H9 (cell line): Measurements from ENCODE around the gene ZNF280D. TPM values are rescaled to one million over a fixed set of nuclear protein-coding genes. Genes with fewer than 3 reads are reported as not detected.

Source experiments
- DNase-seq: peaks from one replicate; pipeline ENCODE4 v3.0.0-alpha.2; 2017
- H2AFZ ChIP-seq: one replicate; pipeline ENCODE4 v1.6.1; 2013; ENCODE audit warnings: mild to moderate bottlenecking, low read length, control low read depth, moderate library complexity
- H2AK5ac ChIP-seq: 2 replicates; pipeline ENCODE4 v1.6.1; 2013; ENCODE audit warnings: low read length, control low read depth, mixed read lengths; ENCODE audit not compliant: insufficient read length
- H2BK120ac ChIP-seq: one replicate; pipeline ENCODE4 v1.6.1; 2013; ENCODE audit warnings: low read depth, mild to moderate bottlenecking, low read length, control low read depth, inconsistent platforms; ENCODE audit not compliant: poor library complexity, severe bottlenecking
- H2BK12ac ChIP-seq: 2 replicates; pipeline ENCODE4 v1.6.1; 2013; ENCODE audit warnings: low read length, control low read depth, mixed read lengths, low read depth; ENCODE audit not compliant: insufficient read length
- H2BK15ac ChIP-seq: 2 replicates; pipeline ENCODE4 v1.6.1; 2013; ENCODE audit warnings: low read depth, low read length, control low read depth
- H2BK20ac ChIP-seq: one replicate; pipeline ENCODE4 v1.6.1; 2013; ENCODE audit warnings: low read depth, mild to moderate bottlenecking, low read length, control low read depth, inconsistent platforms; ENCODE audit not compliant: poor library complexity, severe bottlenecking
- H2BK5ac ChIP-seq: 2 replicates; pipeline ENCODE4 v1.6.1; 2013; ENCODE audit warnings: low read length, control low read depth, mixed read lengths; ENCODE audit not compliant: insufficient read length
- H3K14ac ChIP-seq: 2 replicates; pipeline ENCODE4 v1.6.1; 2013; ENCODE audit warnings: low read length, control low read depth; ENCODE audit not compliant: insufficient read depth
- H3K18ac ChIP-seq: 2 replicates; pipeline ENCODE4 v1.6.1; 2013; ENCODE audit warnings: low read depth, mild to moderate bottlenecking, mixed read lengths, low read length, control low read depth; ENCODE audit not compliant: insufficient read length
- H3K23ac ChIP-seq: 2 replicates; pipeline ENCODE4 v1.6.1; 2013; ENCODE audit warnings: low read length, control low read depth, mixed read lengths, low read depth; ENCODE audit not compliant: insufficient read length
- H3K23me2 ChIP-seq: 2 replicates; pipeline ENCODE4 v1.6.1; 2013; ENCODE audit warnings: low read depth, mild to moderate bottlenecking, mixed read lengths, low read length, control low read depth; ENCODE audit not compliant: insufficient read length, poor library complexity, severe bottlenecking
- H3K27ac ChIP-seq: 2 replicates; pipeline ENCODE4 v1.5.1; 2013; ENCODE audit warnings: low read length, control low read depth, mixed read lengths, low read depth; ENCODE audit not compliant: insufficient read length
- H3K27me3 ChIP-seq: 2 replicates; pipeline ENCODE4 v1.6.1; 2013; ENCODE audit warnings: low read length, control low read depth, inconsistent platforms; ENCODE audit not compliant: insufficient read depth
- H3K4ac ChIP-seq: 2 replicates; pipeline ENCODE4 v1.6.1; 2013; ENCODE audit warnings: low read depth, mild to moderate bottlenecking, control low read depth, inconsistent platforms, low read length, moderate library complexity
- H3K4me1 ChIP-seq: 2 replicates; pipeline ENCODE4 v1.6.1; 2013; ENCODE audit warnings: low read length, control low read depth, inconsistent platforms; ENCODE audit not compliant: insufficient read depth
- H3K4me2 ChIP-seq: 2 replicates; pipeline ENCODE4 v1.6.1; 2013; ENCODE audit warnings: low read length, control low read depth, mixed read lengths; ENCODE audit not compliant: insufficient read length, insufficient read depth
- H3K56ac ChIP-seq: 2 replicates; pipeline ENCODE4 v1.6.1; 2013; ENCODE audit warnings: low read depth, mild to moderate bottlenecking, mixed read lengths, low read length, control low read depth; ENCODE audit not compliant: insufficient read length
- H3K79me1 ChIP-seq: 2 replicates; pipeline ENCODE4 v1.6.1; 2013; ENCODE audit warnings: low read depth, mild to moderate bottlenecking, moderate library complexity, low read length, control low read depth, inconsistent platforms; ENCODE audit not compliant: insufficient read depth, poor library complexity, severe bottlenecking
- H3K79me2 ChIP-seq: 2 replicates; pipeline ENCODE4 v1.6.1; 2013; ENCODE audit warnings: low read length, control low read depth, inconsistent platforms; ENCODE audit not compliant: insufficient read depth
- H3K9ac ChIP-seq: 2 replicates; pipeline ENCODE4 v1.6.1; 2013; ENCODE audit warnings: low read length, control low read depth, mixed read lengths; ENCODE audit not compliant: insufficient read length; ENCODE audit errors: extremely low read depth
- H3K9me3 ChIP-seq: one replicate; pipeline ENCODE4 v1.6.1; 2013; ENCODE audit warnings: low read depth, low read length, inconsistent platforms; ENCODE audit not compliant: control insufficient read depth
- H3T11ph ChIP-seq: one replicate; pipeline ENCODE4 v1.6.1; 2013; ENCODE audit warnings: mild to moderate bottlenecking, low read length, control low read depth, inconsistent platforms
- H4K20me1 ChIP-seq: one replicate; pipeline ENCODE4 v1.6.1; 2013; ENCODE audit not compliant: control insufficient read depth, insufficient read length, insufficient read depth
- H4K5ac ChIP-seq: 2 replicates; pipeline ENCODE4 v1.6.1; 2013; ENCODE audit warnings: low read depth, mild to moderate bottlenecking, mixed read lengths, low read length, control low read depth; ENCODE audit not compliant: insufficient read length
- H4K8ac ChIP-seq: replicated peaks from 2 replicates; pipeline ENCODE4 v1.6.1; 2013; ENCODE audit warnings: low read length, control low read depth, mixed read lengths, low read depth; ENCODE audit not compliant: insufficient read length
- H4K91ac ChIP-seq: 2 replicates; pipeline ENCODE4 v1.6.1; 2013; ENCODE audit warnings: low read depth, mild to moderate bottlenecking, moderate library complexity, mixed read lengths, low read length, control low read depth; ENCODE audit not compliant: insufficient read length
- H3K27ac Mint-ChIP-seq, 3 experiments: 2 replicates in 2 of 3; 3 replicates in 1 of 3; pipeline ENCODE4 v1.8.0; 2020 to 2021; ENCODE audit warnings: mixed read lengths in 3 of 3, mild to moderate bottlenecking in 1 of 3, moderate library complexity in 1 of 3
- H3K27me3 Mint-ChIP-seq: 2 replicates; pipeline ENCODE4 v1.8.0; 2021; ENCODE audit warnings: low read depth, mild to moderate bottlenecking, moderate library complexity, mixed read lengths
- H3K36me3 Mint-ChIP-seq, 3 experiments: 2 replicates in 2 of 3; 3 replicates in 1 of 3; pipeline ENCODE4 v1.8.0; 2020 to 2021; ENCODE audit warnings: low read depth in 3 of 3, mixed read lengths in 3 of 3; ENCODE audit not compliant: insufficient read depth in 1 of 3
- H3K4me1 Mint-ChIP-seq, 2 experiments: 2 replicates each; pipeline ENCODE4 v1.8.0; 2020; ENCODE audit warnings: mixed read lengths in 2 of 2
- H3K4me3 Mint-ChIP-seq, 2 experiments: 2 replicates in 1 of 2; 3 replicates in 1 of 2; pipeline ENCODE4 v1.8.0; 2020 to 2021; ENCODE audit warnings: mild to moderate bottlenecking in 2 of 2, mixed read lengths in 2 of 2, moderate library complexity in 1 of 2
- H3K9me3 Mint-ChIP-seq, 2 experiments: 2 replicates in 1 of 2; 3 replicates in 1 of 2; pipeline ENCODE4 v1.8.0; 2020; ENCODE audit warnings: mild to moderate bottlenecking in 2 of 2, mixed read lengths in 2 of 2, moderate library complexity in 1 of 2
- CTCF ChIP-seq: fragments of 200-600 bp; sonication (generic); conservative IDR thresholded peaks from 3 replicates; pipeline ENCODE4 v1.8.0; 2021; ENCODE audit warnings: antibody characterized with exemption, mild to moderate bottlenecking
- WGBS: extraction: QIAGEN DNeasy Blood & Tissue Kit; methylation state at CpG from one replicate; pipeline ENCODE4 v1.1.7; 2013; ENCODE audit warnings: missing lambda C conversion rate, low lambda C conversion rate, mixed read lengths; ENCODE audit not compliant: insufficient read length; ENCODE audit errors: extremely low coverage; 5-methylcytosine and 5-hydroxymethylcytosine counted together
- total RNA-seq: library from RNA; stranded (reverse); gene quantifications from 2 replicates; pipeline ENCODE4 v1.2.1, GENCODE V29; 2021

Gene ZNF280D
- total RNA-seq, 1 experiment from 2014 or later, result 5.7 TPM

- H3K27me3 Mint-ChIP-seq, result no peaks in the 10 kb centered on the region
These were observed 9.5 kb downstream of the ZNF280D start for GRCh38 chr15:56723787-56724186.

More at GRCh38 chr15:56723787-56724186, 9.5 kb downstream of the ZNF280D start:
- Histone ChIP-seq H2BK120ac (no peak overlapping the region), H4K91ac (no peak overlapping the region), H2AFZ (no peak overlapping the region), H3T11ph (no peak overlapping the region), H3K27ac (no peak overlapping the region), H3K9ac (no peak overlapping the region), H2BK5ac (no peak overlapping the region), H3K4me1 (no peaks in the 10 kb centered on the region), H3K27me3 (no peaks in the 10 kb centered on the region), H4K5ac (no peak overlapping the region), H3K79me1 (no peaks in the 10 kb centered on the region), H3K18ac (no peak overlapping the region), H4K8ac (no peak overlapping the region), H3K79me2 (no peaks in the 10 kb centered on the region), H3K23ac (no peak overlapping the region), H3K4me2 (no peak overlapping the region), H4K20me1 (no peaks in the 10 kb centered on the region), H2BK20ac (no peak overlapping the region), H3K14ac (no peak overlapping the region), H2BK12ac (no peak overlapping the region), H3K23me2 (no peaks in the 10 kb centered on the region), H3K9me3 (no peaks in the 10 kb centered on the region), H2AK5ac (no peak overlapping the region), H3K56ac (no peak overlapping the region), H2BK15ac (no peak overlapping the region), H3K4ac (no peak overlapping the region)
- no peaks in the 10 kb centered on the region for H3K9me3 Mint-ChIP-seq
- WGBS, result no CpG with 5 or more reads among the region's 4 CpGs
- no peaks in the 10 kb centered on the region for H3K36me3 Mint-ChIP-seq
- no peak for TF ChIP-seq CTCF
- no peak overlapping the region for H3K27ac Mint-ChIP-seq
- no peak overlapping the region for H3K4me3 Mint-ChIP-seq
- no peak for DNase-seq
- peaks cover 10 to 11% of the 10 kb centered on the region in 2 experiments for H3K4me1 Mint-ChIP-seq
